ENCODE measurements around the gene ZNF397. TPM values are rescaled to one million over a fixed set of nuclear protein-coding genes. Genes with fewer than 3 reads are reported as not detected.

Gene ZNF397
- total and polyA plus RNA-seq, 9 of the 15 experiments (the other 6 are each of a cell fraction or from before 2014, with no cell fraction given) = 6.4 to 24.2 (median 19.3) TPM

DNA sequence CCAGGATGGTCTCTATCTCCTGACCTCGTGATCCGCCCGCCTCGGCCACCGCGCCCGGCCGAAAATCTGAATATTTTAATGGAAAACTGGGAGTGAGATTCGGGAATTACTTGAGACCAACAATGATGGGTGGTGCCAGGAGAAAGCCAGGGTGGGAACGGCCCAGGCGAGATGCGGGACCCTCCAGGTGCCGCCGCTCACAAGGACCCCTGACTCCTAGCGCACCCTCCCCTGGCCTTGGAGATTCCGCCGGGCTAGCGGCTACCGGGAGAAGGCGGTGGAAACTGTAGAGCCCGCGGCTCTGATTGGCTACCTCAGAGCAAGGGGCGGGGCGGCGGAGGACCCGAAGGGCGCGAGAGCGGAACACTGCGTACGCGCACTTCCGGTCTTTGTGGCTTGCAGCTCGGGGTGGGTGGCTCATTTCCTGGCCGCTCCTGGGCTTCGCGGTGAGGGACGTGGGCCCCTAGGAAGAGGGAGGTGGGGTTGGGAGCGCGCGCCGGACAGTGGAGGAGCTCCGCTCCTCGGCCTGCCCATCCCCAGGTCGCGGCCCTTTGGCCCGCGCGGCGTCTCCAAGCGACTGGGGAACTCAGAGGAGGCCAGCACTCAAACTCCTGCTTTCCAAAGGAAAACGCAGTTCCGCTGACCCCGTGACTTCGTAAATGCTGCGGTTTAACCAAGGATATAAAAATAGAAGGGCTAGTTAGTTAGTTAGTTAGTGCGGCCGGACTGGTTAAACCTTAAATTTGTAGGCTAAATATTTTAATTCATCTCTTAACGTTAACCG lies at the start of gene ZNF397 (continued):
- TF ChIP-seq MAFK (IDR thresholded peaks at IDR 0.05; ENCODE audit: low read length) = no peak
- TF ChIP-seq, protein P1, sequence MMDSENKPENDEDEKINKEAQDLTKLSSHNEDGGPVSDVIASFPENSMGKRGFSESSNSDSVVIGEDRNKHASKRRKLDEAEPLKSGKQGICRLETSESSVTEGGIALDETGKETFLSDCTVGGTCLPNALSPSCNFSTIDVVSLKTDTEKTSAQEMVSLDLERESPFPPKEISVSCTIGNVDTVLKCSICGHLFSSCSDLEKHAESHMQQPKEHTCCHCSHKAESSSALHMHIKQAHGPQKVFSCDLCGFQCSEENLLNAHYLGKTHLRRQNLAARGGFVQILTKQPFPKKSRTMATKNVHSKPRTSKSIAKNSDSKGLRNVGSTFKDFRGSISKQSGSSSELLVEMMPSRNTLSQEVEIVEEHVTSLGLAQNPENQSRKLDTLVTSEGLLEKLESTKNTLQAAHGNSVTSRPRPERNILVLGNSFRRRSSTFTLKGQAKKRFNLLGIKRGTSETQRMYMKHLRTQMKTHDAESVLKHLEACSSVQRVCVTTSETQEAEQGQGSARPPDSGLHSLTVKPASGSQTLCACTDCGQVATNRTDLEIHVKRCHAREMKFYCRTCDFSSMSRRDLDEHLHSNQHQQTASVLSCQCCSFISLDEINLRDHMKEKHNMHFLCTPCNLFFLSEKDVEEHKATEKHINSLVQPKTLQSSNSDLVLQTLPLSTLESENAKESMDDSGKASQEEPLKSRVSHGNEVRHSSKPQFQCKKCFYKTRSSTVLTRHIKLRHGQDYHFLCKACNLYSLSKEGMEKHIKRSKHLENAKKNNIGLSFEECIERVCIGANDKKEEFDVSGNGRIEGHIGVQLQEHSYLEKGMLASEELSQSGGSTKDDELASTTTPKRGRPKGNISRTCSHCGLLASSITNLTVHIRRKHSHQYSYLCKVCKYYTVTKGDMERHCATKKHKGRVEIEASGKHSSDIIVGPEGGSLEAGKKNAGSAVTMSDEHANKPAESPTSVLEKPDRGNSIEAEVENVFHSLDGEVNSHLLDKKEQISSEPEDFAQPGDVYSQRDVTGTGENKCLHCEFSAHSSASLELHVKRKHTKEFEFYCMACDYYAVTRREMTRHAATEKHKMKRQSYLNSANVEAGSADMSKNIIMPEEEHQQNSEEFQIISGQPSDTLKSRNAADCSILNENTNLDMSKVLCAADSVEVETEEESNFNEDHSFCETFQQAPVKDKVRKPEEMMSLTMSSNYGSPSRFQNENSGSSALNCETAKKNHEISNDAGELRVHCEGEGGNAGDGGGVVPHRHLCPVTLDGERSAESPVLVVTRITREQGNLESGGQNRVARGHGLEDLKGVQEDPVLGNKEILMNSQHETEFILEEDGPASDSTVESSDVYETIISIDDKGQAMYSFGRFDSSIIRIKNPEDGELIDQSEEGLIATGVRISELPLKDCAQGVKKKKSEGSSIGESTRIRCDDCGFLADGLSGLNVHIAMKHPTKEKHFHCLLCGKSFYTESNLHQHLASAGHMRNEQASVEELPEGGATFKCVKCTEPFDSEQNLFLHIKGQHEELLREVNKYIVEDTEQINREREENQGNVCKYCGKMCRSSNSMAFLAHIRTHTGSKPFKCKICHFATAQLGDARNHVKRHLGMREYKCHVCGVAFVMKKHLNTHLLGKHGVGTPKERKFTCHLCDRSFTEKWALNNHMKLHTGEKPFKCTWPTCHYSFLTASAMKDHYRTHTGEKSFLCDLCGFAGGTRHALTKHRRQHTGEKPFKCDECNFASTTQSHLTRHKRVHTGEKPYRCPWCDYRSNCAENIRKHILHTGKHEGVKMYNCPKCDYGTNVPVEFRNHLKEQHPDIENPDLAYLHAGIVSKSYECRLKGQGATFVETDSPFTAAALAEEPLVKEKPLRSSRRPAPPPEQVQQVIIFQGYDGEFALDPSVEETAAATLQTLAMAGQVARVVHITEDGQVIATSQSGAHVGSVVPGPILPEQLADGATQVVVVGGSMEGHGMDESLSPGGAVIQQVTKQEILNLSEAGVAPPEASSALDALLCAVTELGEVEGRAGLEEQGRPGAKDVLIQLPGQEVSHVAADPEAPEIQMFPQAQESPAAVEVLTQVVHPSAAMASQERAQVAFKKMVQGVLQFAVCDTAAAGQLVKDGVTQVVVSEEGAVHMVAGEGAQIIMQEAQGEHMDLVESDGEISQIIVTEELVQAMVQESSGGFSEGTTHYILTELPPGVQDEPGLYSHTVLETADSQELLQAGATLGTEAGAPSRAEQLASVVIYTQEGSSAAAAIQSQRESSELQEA (IDR thresholded peaks at IDR 0.05; ENCODE audit: low read depth) = no peak
- TF ChIP-seq, protein P2, sequence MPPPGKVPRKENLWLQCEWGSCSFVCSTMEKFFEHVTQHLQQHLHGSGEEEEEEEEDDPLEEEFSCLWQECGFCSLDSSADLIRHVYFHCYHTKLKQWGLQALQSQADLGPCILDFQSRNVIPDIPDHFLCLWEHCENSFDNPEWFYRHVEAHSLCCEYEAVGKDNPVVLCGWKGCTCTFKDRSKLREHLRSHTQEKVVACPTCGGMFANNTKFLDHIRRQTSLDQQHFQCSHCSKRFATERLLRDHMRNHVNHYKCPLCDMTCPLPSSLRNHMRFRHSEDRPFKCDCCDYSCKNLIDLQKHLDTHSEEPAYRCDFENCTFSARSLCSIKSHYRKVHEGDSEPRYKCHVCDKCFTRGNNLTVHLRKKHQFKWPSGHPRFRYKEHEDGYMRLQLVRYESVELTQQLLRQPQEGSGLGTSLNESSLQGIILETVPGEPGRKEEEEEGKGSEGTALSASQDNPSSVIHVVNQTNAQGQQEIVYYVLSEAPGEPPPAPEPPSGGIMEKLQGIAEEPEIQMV (tag; conservative IDR thresholded peaks at IDR 0.05; ENCODE audit: low read depth) = peak; percentile 65
- peak; percentile 34; the same call in 1 of the 2 replicates for TF ChIP-seq TEAD4 (IDR thresholded peaks at IDR 0.05; ENCODE audit: low read length)
- no peak for TF ChIP-seq TEAD4 (CRISPR knock-in tag; IDR thresholded peaks at IDR 0.05; ENCODE audit: borderline replicate concordance)
- no peak for TF ChIP-seq TFAM (CRISPR knock-in tag; conservative IDR thresholded peaks at IDR 0.05)
- no peak for TF ChIP-seq BCL6 (CRISPR knock-in tag; IDR thresholded peaks at IDR 0.05)
- TF ChIP-seq ESRRA (IDR thresholded peaks at IDR 0.05; ENCODE audit: borderline replicate concordance, low read depth) = peak; percentile 87; the same call in 1 of the 2 replicates
- no peak for TF ChIP-seq STAT5A (IDR thresholded peaks at IDR 0.05; ENCODE audit: borderline replicate concordance, low read length)
- TF ChIP-seq LEF1 (IDR thresholded peaks at IDR 0.05) = no peak
- TF ChIP-seq KLF6 (CRISPR knock-in tag; IDR thresholded peaks at IDR 0.05; ENCODE audit: borderline replicate concordance) = 0 out of 2 replicates have a peak, but pooled peaks have one; percentile 31
- TF ChIP-seq GATAD2A (IDR thresholded peaks at IDR 0.05) = peak; percentile 82
- TF ChIP-seq KAT2B (IDR thresholded peaks at IDR 0.05; ENCODE audit: low read depth, low read length) = no peak
- TF ChIP-seq, protein P3, sequence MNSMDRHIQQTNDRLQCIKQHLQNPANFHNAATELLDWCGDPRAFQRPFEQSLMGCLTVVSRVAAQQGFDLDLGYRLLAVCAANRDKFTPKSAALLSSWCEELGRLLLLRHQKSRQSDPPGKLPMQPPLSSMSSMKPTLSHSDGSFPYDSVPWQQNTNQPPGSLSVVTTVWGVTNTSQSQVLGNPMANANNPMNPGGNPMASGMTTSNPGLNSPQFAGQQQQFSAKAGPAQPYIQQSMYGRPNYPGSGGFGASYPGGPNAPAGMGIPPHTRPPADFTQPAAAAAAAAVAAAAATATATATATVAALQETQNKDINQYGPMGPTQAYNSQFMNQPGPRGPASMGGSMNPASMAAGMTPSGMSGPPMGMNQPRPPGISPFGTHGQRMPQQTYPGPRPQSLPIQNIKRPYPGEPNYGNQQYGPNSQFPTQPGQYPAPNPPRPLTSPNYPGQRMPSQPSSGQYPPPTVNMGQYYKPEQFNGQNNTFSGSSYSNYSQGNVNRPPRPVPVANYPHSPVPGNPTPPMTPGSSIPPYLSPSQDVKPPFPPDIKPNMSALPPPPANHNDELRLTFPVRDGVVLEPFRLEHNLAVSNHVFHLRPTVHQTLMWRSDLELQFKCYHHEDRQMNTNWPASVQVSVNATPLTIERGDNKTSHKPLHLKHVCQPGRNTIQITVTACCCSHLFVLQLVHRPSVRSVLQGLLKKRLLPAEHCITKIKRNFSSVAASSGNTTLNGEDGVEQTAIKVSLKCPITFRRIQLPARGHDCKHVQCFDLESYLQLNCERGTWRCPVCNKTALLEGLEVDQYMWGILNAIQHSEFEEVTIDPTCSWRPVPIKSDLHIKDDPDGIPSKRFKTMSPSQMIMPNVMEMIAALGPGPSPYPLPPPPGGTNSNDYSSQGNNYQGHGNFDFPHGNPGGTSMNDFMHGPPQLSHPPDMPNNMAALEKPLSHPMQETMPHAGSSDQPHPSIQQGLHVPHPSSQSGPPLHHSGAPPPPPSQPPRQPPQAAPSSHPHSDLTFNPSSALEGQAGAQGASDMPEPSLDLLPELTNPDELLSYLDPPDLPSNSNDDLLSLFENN (IDR thresholded peaks at IDR 0.05; ENCODE audit: low read depth in 2 of 2, low read length in 2 of 2) = peak in 1 of 2 experiments; percentile 12; a peak in 1 of 4 replicates

Measured in K562 (cell line).